Activated CD4-positive, alpha-beta T cell treated with anti-CD3 and anti-CD28 coated beads, Interleukin-2, amount 50 U/mL, for 24 hours (primary cell): ENCODE measurements around the gene SLC7A14.
A peak's percentile ranks its signal among the peaks of the same experiment; 100 is the strongest.
"Not testable (repeated sequence)": the region's sequence is repeated elsewhere in the genome, so short reads cannot be mapped to it uniquely, and the experiment has no call there.

Experiments used
- DNase-seq, 2 donors: peaks; one replicate each; pipeline ENCODE4 v3.0.0-alpha.2; 2020; ENCODE audit warnings: low read depth in 1 of 2, low spot score in 1 of 2

SLC7A14 gene

DNA sequence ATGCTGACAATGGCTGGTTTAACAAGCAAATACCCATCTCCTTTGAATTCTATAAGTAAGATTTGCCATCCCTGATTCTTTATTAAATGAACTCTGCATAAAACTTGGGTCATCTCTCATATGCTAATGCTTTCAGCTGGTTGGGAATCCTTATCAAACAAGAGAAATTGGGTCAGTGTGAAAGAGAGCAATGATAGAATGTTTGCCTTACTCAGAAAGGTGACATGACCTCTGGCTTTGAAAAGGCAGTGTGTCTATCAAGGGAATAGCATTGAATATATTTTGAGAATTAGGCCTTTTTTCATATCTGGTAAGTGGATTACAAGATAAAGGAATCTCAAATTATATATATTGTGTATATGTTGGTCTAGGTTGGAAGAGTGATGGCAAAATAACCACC is 8.7 kb upstream of the SLC7A14 start:
- no peak for DNase-seq

- DNase-seq, result no peak
Measured at GRCh38 chr3:170593634-170594033, 7.8 kb upstream of the SLC7A14 start.

GRCh38 chr3:170589113-170589512 is 3.2 kb upstream of the SLC7A14 start:
- DNase-seq, result no peak

GRCh38 chr3:170585008-170585936 is 603 bp downstream of the SLC7A14 start:
- DNase-seq, result no peak

GRCh38 chr3:170584585-170585007 is 1.3 kb downstream of the SLC7A14 start:
- no peak for DNase-seq

- DNase-seq, result no peak
Measured at GRCh38 chr3:170579646-170580045, 6.2 kb downstream of the SLC7A14 start.

- DNase-seq, result peak in 1 of 2 donors; percentile 21
Measured at GRCh38 chr3:170572665-170573253, 13.1 kb downstream of the SLC7A14 start.

DNA sequence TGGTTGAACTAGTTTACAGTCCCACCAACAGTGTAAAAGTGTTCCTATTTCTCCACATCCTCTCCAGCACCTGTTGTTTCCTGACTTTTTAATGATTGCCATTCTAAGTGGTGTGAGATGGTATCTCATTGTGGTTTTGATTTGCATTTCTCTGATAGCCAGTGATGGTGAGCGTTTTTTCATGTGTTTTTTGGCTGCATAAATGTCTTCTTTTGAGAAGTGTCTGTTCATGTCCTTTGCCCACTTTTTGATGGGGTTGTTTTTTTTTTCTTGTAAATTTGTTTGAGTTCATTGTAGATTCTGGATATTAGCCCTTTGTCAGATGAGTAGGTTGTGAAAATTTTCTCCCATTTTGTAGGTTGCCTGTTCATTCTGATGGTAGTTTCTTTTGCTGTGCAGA is 18.3 kb downstream of the SLC7A14 start:
- DNase-seq, result not testable (repeated sequence)

DNA sequence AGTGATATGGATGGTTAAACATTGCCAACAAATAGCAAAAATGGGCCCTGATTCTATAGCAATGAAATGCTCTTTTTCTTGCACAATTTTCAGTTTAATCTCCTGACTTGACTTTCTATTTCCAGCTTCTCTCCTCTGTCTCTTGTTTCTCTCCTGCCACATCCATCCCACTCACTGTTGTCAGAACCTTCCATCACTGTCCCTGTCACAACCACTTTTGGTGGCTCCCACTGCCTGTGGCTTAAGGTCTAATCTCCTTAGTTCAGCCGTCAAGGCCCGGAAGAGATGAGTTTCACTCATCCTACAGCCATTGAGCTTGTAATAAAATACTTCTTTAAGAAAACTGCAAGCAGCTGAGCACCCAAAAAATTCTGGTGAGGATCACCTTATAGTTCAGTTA is 19.5 kb downstream of the SLC7A14 start:
- no peak for DNase-seq

- DNase-seq, result no peak
Measured at GRCh38 chr3:170565495-170565894, 20.4 kb downstream of the SLC7A14 start.

GRCh38 chr3:170564664-170565063 is 21.2 kb downstream of the SLC7A14 start:
- DNase-seq, result no peak

DNA sequence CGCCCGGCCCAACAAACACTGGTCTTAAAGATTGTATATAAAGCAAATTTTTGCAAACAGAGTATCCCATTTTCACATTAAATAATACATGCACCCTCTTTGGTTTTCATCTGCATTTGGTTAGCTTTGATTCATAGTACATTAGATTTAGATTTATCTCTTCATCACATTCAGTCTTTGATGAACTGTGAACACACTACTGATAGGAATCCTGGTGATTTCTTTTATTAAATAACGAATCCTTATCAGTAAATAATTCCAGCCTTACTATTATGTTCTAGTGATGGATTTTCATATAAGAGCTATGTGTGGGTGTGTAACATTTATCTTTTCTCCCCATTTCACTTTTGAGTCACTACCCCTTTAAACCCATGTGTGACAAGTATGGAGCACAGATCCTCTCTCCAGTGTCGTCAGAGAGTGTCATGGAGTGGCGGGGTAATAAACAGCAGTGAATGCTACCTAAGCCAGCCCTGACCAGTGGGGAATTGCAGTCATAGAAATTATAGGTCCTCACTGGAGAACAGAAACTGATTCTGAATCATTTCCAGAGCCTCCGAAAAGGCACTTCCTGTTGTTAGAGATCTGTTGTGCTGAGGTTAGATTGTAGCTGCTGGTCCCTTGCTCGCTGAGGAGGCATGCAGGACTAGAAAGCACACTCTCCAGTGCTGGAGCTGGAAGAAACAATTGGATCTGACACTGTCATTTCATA is 22.0 kb downstream of the SLC7A14 start:
- no peak for DNase-seq

GRCh38 chr3:170562080-170562479 is 23.8 kb downstream of the SLC7A14 start:
- no peak for DNase-seq

DNA sequence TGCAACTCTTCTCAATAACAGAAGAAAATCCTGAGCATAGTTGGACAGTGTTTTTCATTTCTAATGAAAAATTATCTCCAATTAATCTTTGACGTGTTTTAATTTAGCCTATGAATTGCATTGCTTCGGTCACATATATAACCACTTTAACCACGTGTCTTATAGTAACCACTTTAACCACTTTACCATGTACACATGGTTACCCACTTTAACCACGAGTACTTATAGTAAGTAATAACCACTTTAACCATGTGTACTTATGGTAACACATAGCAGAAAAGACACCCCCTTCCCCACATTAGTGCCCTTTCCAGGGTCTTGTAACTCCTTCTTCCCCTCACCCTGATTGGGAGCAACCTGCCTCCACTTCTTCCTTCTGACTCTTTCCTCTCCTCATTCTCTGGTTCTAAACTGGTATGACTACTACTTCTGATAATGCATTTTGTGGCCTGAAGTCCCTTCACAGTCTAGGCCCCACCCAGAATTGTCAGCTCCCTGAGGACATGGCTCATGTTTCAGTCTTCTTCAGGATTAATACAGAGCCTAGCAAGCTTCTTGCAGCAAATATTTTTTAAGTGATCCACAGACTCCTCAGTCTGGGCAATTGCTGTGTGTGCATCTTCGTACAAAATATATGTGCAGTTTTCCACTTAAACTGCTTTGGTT is 25.0 kb downstream of the SLC7A14 start:
- no peak for DNase-seq

GRCh38 chr3:170560296-170560695 is 25.6 kb downstream of the SLC7A14 start:
- no peak for DNase-seq

GRCh38 chr3:170558427-170558826 is 27.4 kb downstream of the SLC7A14 start:
- DNase-seq, result no peak

- DNase-seq, result no peak
Measured at GRCh38 chr3:170555329-170555728, 30.5 kb downstream of the SLC7A14 start.

- no peak for DNase-seq
Measured at GRCh38 chr3:170553788-170554757, 31.8 kb downstream of the SLC7A14 start.

GRCh38 chr3:170551252-170551651 is 34.6 kb downstream of the SLC7A14 start:
- no peak for DNase-seq

DNA sequence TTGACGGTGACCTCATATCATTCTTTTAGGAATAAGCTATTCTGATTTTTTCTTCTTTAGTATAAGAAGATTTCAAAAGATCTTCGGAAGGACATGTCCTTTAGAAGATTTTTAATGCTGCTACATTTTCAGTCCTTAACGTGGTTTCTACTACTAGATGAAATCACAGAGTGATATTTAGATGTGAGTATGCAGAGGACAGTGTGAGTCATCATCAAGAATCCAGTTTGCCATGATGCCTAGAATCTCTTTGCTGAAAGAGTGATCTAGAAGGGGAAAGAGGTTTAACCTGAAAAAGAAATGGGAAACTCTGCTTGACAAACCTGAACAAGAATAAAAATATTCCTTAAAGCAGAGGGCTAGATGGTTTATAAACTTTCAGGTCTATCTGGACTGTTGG is 43.2 kb downstream of the SLC7A14 start:
- no peak for DNase-seq
